WTC11 (cell line): ENCODE measurements around the gene TSLP.

Source experiments
- ATF2 ChIP-seq: sonication (generic); formaldehyde crosslinking; IDR thresholded peaks from 2 replicates; pipeline ENCODE4 v1.8.1; 2022; ENCODE audit warnings: low read depth, missing genetic modification reagents, borderline replicate concordance
- ELF4 ChIP-seq: sonication (generic); formaldehyde crosslinking; IDR thresholded peaks from 2 replicates; pipeline ENCODE4 v1.8.1; 2022; ENCODE audit warnings: low read depth, mild to moderate bottlenecking, moderate library complexity, missing genetic modification reagents
- TEAD4 ChIP-seq: sonication (generic); formaldehyde crosslinking; IDR thresholded peaks from 2 replicates; pipeline ENCODE4 v1.8.0; 2022; ENCODE audit warnings: mild to moderate bottlenecking, missing genetic modification reagents
- TF ChIP-seq, protein P1 (sequence below): fragments of 200-600 bp; IDR thresholded peaks from 2 replicates; pipeline ENCODE4 v1.8.0; 2022; ENCODE audit warnings: antibody characterized with exemption
- TF ChIP-seq, protein P2 (sequence below): sonication (generic); formaldehyde crosslinking; IDR thresholded peaks from 2 replicates; pipeline ENCODE4 v1.8.1; 2023; ENCODE audit warnings: mild to moderate bottlenecking, missing genetic modification reagents, moderate library complexity

DNA sequence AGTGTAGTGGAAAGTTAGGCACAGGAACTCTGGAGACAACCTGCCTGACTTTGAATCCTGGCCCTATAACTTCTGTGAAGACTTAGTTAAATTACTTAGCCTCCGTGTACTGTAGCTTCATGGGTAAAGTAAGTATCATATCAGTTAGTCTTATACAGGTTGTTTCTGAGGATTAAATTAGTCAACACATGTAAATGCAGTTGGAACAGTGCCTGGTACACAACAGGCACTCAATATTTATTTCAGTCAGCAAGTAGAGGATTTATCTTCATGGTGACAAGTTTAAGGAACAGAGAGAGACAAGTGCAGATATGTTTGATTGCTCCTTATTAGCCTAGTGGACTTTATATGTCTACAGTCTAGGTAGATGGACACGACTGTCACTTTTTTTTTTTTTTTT is 2.7 kb downstream of the TSLP start:
- TF ChIP-seq, protein P1, sequence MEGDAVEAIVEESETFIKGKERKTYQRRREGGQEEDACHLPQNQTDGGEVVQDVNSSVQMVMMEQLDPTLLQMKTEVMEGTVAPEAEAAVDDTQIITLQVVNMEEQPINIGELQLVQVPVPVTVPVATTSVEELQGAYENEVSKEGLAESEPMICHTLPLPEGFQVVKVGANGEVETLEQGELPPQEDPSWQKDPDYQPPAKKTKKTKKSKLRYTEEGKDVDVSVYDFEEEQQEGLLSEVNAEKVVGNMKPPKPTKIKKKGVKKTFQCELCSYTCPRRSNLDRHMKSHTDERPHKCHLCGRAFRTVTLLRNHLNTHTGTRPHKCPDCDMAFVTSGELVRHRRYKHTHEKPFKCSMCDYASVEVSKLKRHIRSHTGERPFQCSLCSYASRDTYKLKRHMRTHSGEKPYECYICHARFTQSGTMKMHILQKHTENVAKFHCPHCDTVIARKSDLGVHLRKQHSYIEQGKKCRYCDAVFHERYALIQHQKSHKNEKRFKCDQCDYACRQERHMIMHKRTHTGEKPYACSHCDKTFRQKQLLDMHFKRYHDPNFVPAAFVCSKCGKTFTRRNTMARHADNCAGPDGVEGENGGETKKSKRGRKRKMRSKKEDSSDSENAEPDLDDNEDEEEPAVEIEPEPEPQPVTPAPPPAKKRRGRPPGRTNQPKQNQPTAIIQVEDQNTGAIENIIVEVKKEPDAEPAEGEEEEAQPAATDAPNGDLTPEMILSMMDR = no peak
- TF ChIP-seq, protein P2, sequence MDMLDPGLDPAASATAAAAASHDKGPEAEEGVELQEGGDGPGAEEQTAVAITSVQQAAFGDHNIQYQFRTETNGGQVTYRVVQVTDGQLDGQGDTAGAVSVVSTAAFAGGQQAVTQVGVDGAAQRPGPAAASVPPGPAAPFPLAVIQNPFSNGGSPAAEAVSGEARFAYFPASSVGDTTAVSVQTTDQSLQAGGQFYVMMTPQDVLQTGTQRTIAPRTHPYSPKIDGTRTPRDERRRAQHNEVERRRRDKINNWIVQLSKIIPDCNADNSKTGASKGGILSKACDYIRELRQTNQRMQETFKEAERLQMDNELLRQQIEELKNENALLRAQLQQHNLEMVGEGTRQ (CRISPR knock-in tag) = no peak
- TF ChIP-seq TEAD4 (CRISPR knock-in tag) = no peak
- no peak for TF ChIP-seq ATF2
- TF ChIP-seq ELF4 (CRISPR knock-in tag) = no peak
